A549 (cell line): Measurements from ENCODE around the gene R3HDM2. TPM values are rescaled to one million over a fixed set of nuclear protein-coding genes. Genes with fewer than 3 reads are reported as not detected.

Source experiments
- ATAC-seq, 2 experiments: fragments of 200-7000 bp in 1 of 2; fragments of >200 bp in 1 of 2; cut with Nextera tagmentation in 1 of 2; cut with Tn5 transposase in 1 of 2; 3 replicates each; pipeline versions ENCODE4 v1.8.0 to v1.9.1; 2018 to 2020; ENCODE audit warnings: mild to moderate bottlenecking in 1 of 2, moderate library complexity in 1 of 2
- CTCF ChIA-PET: fragments of 300-600 bp; sonication (Branson Sonifier 250); formaldehyde crosslinking; extraction: SDS; loops from one replicate; lab custom pipeline; 2021; ENCODE audit warnings: antibody characterized with exemption, inconsistent platforms; lab: Yijun Ruan, JAX
- POLR2A ChIA-PET: fragments of 350-600 bp; formaldehyde crosslinking; extraction: SDS; loops from one replicate; lab custom pipeline; 2021; ENCODE audit warnings: antibody characterized with exemption, inconsistent platforms; lab: Yijun Ruan, JAX
- DNase-seq, 2 experiments: peaks; one replicate each; pipeline versions ENCODE4 v3.0.0 to v3.0.0-alpha.2; 2011 to 2016; ENCODE audit warnings: low read depth in 1 of 2, low spot score in 1 of 2
- FAIRE-seq: peaks from 2 replicates; lab custom pipeline; 2011; peaks lifted over from hg19 to GRCh38; lab: Jason Lieb, UNC
- H3K27ac ChIP-seq, 2 experiments: fragments of >200 bp; sonication (Bioruptor Twin); formaldehyde crosslinking; 3 replicates each; pipeline ENCODE4 v1.5.1; 2016 to 2017
- H3K4me1 ChIP-seq: fragments of >200 bp; sonication (Bioruptor Twin); formaldehyde crosslinking; 3 replicates; pipeline ENCODE4 v1.6.1; 2016
- H3K4me2 ChIP-seq: fragments of >200 bp; sonication (Bioruptor Twin); formaldehyde crosslinking; 3 replicates; pipeline ENCODE4 v1.6.1; 2016
- H3K4me3 ChIP-seq: fragments of >200 bp; sonication (Bioruptor Twin); formaldehyde crosslinking; 3 replicates; pipeline ENCODE4 v1.5.1; 2016
- H3K9me3 ChIP-seq: fragments of >200 bp; sonication (Bioruptor Twin); formaldehyde crosslinking; 3 replicates; pipeline ENCODE4 v1.6.1; 2016
- BCL3 ChIP-seq: fragments of >200 bp; sonication (Bioruptor Twin); formaldehyde crosslinking; IDR thresholded peaks from 3 replicates; pipeline ENCODE4 v1.6.1; 2016
- BHLHE40 ChIP-seq: IDR thresholded peaks from 2 replicates; pipeline ENCODE4 v1.6.1; 2012; ENCODE audit warnings: low read depth, low read length, inconsistent platforms
- CBX8 ChIP-seq: fragments of 200-600 bp; sonication (generic); IDR thresholded peaks from 2 replicates; pipeline ENCODE4 v1.6.1; 2016
- CEBPB ChIP-seq, 2 experiments: fragments of >200 bp in 1 of 2; sonication (Bioruptor Twin) in 1 of 2; formaldehyde crosslinking in 1 of 2; IDR thresholded peaks; 2 replicates each; pipeline ENCODE4 v1.6.1; 2012 to 2016
- CTCF ChIP-seq: fragments of >200 bp; sonication (Bioruptor Twin); formaldehyde crosslinking; IDR thresholded peaks from 3 replicates; pipeline ENCODE4 v1.5.1; 2016
- EHMT2 ChIP-seq: fragments of 200-600 bp; sonication (generic); IDR thresholded peaks from 2 replicates; pipeline ENCODE4 v1.6.1; 2016; ENCODE audit warnings: antibody characterized with exemption, low read depth, mild to moderate bottlenecking, moderate library complexity
- ELK1 ChIP-seq: fragments of 150-350 bp; IDR thresholded peaks from 2 replicates; pipeline ENCODE4 v1.6.1; 2014; ENCODE audit warnings: low read depth, mild to moderate bottlenecking, low read length
- ESRRA ChIP-seq: fragments of 150-350 bp; IDR thresholded peaks from 2 replicates; pipeline ENCODE4 v1.6.1; 2014; ENCODE audit warnings: mild to moderate bottlenecking, low read length, borderline replicate concordance
- FOSL2 ChIP-seq, 2 experiments: fragments of 450-650 bp in 1 of 2; fragments of >200 bp in 1 of 2; sonication (Bioruptor Twin) in 1 of 2; formaldehyde crosslinking; IDR thresholded peaks; 2 replicates each; pipeline versions ENCODE4 v1.5.0 to v1.6.1; 2016 to 2020; ENCODE audit warnings: mild to moderate bottlenecking in 1 of 2, moderate library complexity in 1 of 2
- HEYL ChIP-seq: fragments of 250-450 bp; sonication (Bioruptor Pico); IDR thresholded peaks from 2 replicates; pipeline ENCODE4 v1.8.0; 2021; ENCODE audit warnings: mild to moderate bottlenecking, moderate library complexity
- JUN ChIP-seq, 2 experiments: fragments of >200 bp; sonication (Bioruptor Twin); formaldehyde crosslinking; IDR thresholded peaks; 2 replicates in 1 of 2; 3 replicates in 1 of 2; pipeline ENCODE4 v1.6.1; 2016 to 2017
- NFE2L2 ChIP-seq: fragments of 150-350 bp; conservative IDR thresholded peaks from 2 replicates; pipeline ENCODE4 v1.6.1; 2014; ENCODE audit warnings: low read length
- PBX3 ChIP-seq: IDR thresholded peaks from 2 replicates; pipeline ENCODE4 v1.6.1; 2012
- PHF8 ChIP-seq: fragments of 200-600 bp; sonication (generic); IDR thresholded peaks from 2 replicates; pipeline ENCODE4 v1.6.1; 2016; ENCODE audit warnings: low read depth, mild to moderate bottlenecking, antibody characterized with exemption, moderate library complexity, borderline replicate concordance
- RARB ChIP-seq: fragments of 250-450 bp; sonication (Bioruptor Pico); IDR thresholded peaks from 2 replicates; pipeline ENCODE4 v1.8.0; 2021; ENCODE audit warnings: mild to moderate bottlenecking, moderate library complexity
- ZFP36 ChIP-seq: fragments of 450-650 bp; IDR thresholded peaks from 2 replicates; pipeline ENCODE4 v1.6.1; 2014; ENCODE audit warnings: borderline replicate concordance; ENCODE audit not compliant: partially characterized antibody
- WGBS: methylation state at CpG from one replicate; pipeline ENCODE4 v1.1.6; 2017; ENCODE audit errors: missing lambda C conversion rate; 5-methylcytosine and 5-hydroxymethylcytosine counted together
- polyA plus RNA-seq, 4 experiments: library from polyadenylated mRNA; depleted of rRNA in 3 of 4; stranded (reverse); fragments of >200 nt; fragmentation: RNase III in 1 of 4; extraction: RNeasy Plus Mini Kit Qiagen cat#74134 plus additional on column Dnase treatment in 1 of 4; gene quantifications; 2 replicates in 3 of 4; 3 replicates in 1 of 4; pipeline ENCODE4 v1.2.3, GENCODE V29; 2011 to 2017

The R3HDM2 gene
- polyA plus RNA-seq, 2 of the 4 experiments (the other 2 are of a cell fraction): 14.0 to 30.6 TPM

- FAIRE-seq (no peak), DNase-seq (no peak), ATAC-seq (no peak)
- Histone ChIP-seq H3K4me1 (peaks cover 15% of the 10 kb centered on the region), H3K4me3 (no peak overlapping the region), H3K9me3 (no peaks in the 10 kb centered on the region), H3K27ac (no peak overlapping the region), H3K4me2 (no peak overlapping the region)
- CTCF ChIA-PET: interaction anchor here (0.5 to 3.5 kb wide), 8 partner anchors 9 to 70 kb away, joined by 3 to 21 read pairs (median 3); partner anchors contain the start of gene INHBC
- TF ChIP-seq HEYL (CRISPR knock-in tag): no peak
- no peak for TF ChIP-seq EHMT2
- no peak for TF ChIP-seq BCL3
- no peak for TF ChIP-seq ESRRA
- TF ChIP-seq JUN (IDR thresholded peaks at IDR 0.05): no peak
- no peak for TF ChIP-seq CTCF
- TF ChIP-seq ELK1: no peak
- TF ChIP-seq FOSL2 (IDR thresholded peaks at IDR 0.05): no peak
- TF ChIP-seq FOSL2 (CRISPR knock-in tag; IDR thresholded peaks at IDR 0.05): no peak
- no peak for TF ChIP-seq PBX3
- TF ChIP-seq BHLHE40: no peak
- TF ChIP-seq CEBPB (IDR thresholded peaks at IDR 0.05): no peak
- no peak for TF ChIP-seq RARB (CRISPR knock-in tag)
- POLR2A ChIA-PET: no interaction called here
- 96% methylated on average over 2 of the region's 2 CpGs for WGBS
Measured at GRCh38 chr12:57419495-57419894, 11.3 kb downstream of the R3HDM2 start.

- no peak overlapping the region for H3K4me2 ChIP-seq
- H3K4me1 ChIP-seq: peaks cover 15% of the 10 kb centered on the region
- FAIRE-seq (no peak), DNase-seq (no peak), ATAC-seq (no peak)
- no peaks in the 10 kb centered on the region for H3K9me3 ChIP-seq
- 98% methylated on average over 9 of the region's 9 CpGs for WGBS
- TF ChIP-seq PHF8 (no peak), CBX8 (no peak), NFE2L2 (no peak), BHLHE40 (no peak), ESRRA (no peak), ZFP36 (no peak)
- CTCF ChIA-PET: interaction anchor here (0.6 to 3.5 kb wide), 11 partner anchors 8 to 174 kb away, joined by 3 to 21 read pairs (median 4); partner anchors contain the start of gene INHBC
- H3K27ac ChIP-seq: no peak overlapping the region
- H3K4me3 ChIP-seq: no peak overlapping the region
- POLR2A ChIA-PET: no interaction called here
Measured at GRCh38 chr12:57418255-57418654, 12.6 kb downstream of the R3HDM2 start.
